ENCODE results near the gene CTLA4. TPM values are rescaled to one million over a fixed set of nuclear protein-coding genes. Genes with fewer than 3 reads are reported as not detected.

The CTLA4 gene
- total and polyA plus RNA-seq, 10 of the 15 experiments (the other 5 are each of a cell fraction or from before 2014, with no cell fraction given) = not detected

DNA sequence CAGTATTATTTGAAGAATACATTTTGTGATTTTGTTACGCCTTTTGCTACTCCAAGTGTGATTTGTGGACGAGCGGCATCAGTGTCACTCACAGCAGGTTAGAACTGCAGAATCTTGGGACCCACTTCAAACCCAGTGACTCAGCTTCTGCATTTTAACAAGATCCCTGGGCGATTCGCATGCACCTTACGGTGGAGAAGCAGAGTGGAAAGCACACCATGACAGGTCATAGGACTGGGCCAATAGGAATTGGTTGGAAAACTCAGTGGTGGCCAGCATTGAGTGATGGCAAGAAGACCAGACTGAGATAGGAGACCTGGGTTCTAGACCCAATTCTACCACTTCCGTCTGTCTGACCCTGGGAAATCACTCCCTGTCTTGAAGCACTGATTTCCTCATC, 26.3 kb downstream of the CTLA4 start:
- H3K27ac ChIP-seq (ENCODE audit: control insufficient read depth, insufficient read depth) = no peak overlapping the region
- ATAC-seq (no peak), DNase-seq (ENCODE audit: low read depth, low spot score) (no peak), FAIRE-seq (no peak)
- 0 out of 2 replicates have a peak, but pooled peaks cover 3% of the 10 kb centered on the region for H4K20me1 ChIP-seq (ENCODE audit: control insufficient read depth, insufficient read depth)
- H3K9ac ChIP-seq (ENCODE audit: control insufficient read depth, insufficient read depth, low read length) = no peak overlapping the region
- CTCF ChIA-PET = no interaction called here
- POLR2A ChIA-PET = no interaction called here
- no peaks in the 10 kb centered on the region for H3K9me3 ChIP-seq (replicated peaks; ENCODE audit: control insufficient read depth, insufficient read depth, low read length)
- no peaks in the 10 kb centered on the region; a peak in 1 of 4 replicates for H3K27me3 ChIP-seq (replicated peaks in 1 of 2; ENCODE audit: control insufficient read depth in 2 of 2, insufficient read depth in 2 of 2, low read length in 1 of 2)
- no peaks in the 10 kb centered on the region for H3K79me2 ChIP-seq (ENCODE audit: control insufficient read depth, insufficient read depth, low read length)
- RAD21 ChIA-PET (ENCODE audit: unreplicated experiment) = no interaction called here
- SMC1A ChIA-PET (ENCODE audit: uncharacterized antibody, unreplicated experiment) = no interaction called here
- no peak for TF ChIP-seq BACH1 (IDR thresholded peaks at IDR 0.05; ENCODE audit: borderline replicate concordance)
- TF ChIP-seq CBX5 (IDR thresholded peaks at IDR 0.05; ENCODE audit: low read depth) = no peak
- TF ChIP-seq JUNB (IDR thresholded peaks at IDR 0.05) = no peak
- TF ChIP-seq, protein P1, sequence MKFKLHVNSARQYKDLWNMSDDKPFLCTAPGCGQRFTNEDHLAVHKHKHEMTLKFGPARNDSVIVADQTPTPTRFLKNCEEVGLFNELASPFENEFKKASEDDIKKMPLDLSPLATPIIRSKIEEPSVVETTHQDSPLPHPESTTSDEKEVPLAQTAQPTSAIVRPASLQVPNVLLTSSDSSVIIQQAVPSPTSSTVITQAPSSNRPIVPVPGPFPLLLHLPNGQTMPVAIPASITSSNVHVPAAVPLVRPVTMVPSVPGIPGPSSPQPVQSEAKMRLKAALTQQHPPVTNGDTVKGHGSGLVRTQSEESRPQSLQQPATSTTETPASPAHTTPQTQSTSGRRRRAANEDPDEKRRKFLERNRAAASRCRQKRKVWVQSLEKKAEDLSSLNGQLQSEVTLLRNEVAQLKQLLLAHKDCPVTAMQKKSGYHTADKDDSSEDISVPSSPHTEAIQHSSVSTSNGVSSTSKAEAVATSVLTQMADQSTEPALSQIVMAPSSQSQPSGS (IDR thresholded peaks at IDR 0.05; ENCODE audit: low read length) = no peak
- no peak for TF ChIP-seq MYB (IDR thresholded peaks at IDR 0.05; ENCODE audit: borderline replicate concordance, low read depth, low read length)
- TF ChIP-seq RB1 (IDR thresholded peaks at IDR 0.05; ENCODE audit: borderline replicate concordance) = no peak
- TF ChIP-seq BRCA1 (IDR thresholded peaks at IDR 0.05; ENCODE audit: low read depth, low read length) = no peak
- no peak for TF ChIP-seq SRF (IDR thresholded peaks at IDR 0.05; ENCODE audit: low read depth in 2 of 2, low read length in 2 of 2)
- no peak for TF ChIP-seq NR2F1 (conservative IDR thresholded peaks at IDR 0.05)
- no peak for TF ChIP-seq TCF12 (IDR thresholded peaks at IDR 0.05; ENCODE audit: low read depth, low read length)
- no peak for TF ChIP-seq RFX5 (IDR thresholded peaks at IDR 0.05; ENCODE audit: low read depth, low read length)
- TF ChIP-seq RUNX3 (IDR thresholded peaks at IDR 0.05; ENCODE audit: low read length) = no peak
- TF ChIP-seq FOXM1 (IDR thresholded peaks at IDR 0.05; ENCODE audit: low read depth, low read length) = no peak
- no peak for TF ChIP-seq RELA (IDR thresholded peaks at IDR 0.05; ENCODE audit: borderline replicate concordance, partially characterized antibody)
- no peaks in the 10 kb centered on the region for H3K36me3 ChIP-seq (ENCODE audit: control insufficient read depth in 2 of 2, insufficient read depth in 2 of 2, low read length in 1 of 2)
- intact Hi-C loops (cut with micrococcal nuclease; ENCODE audit: unreplicated experiment) (no loop called here), in situ Hi-C loops (cut with MboI) (no loop called here)
- H3K4me2 ChIP-seq (ENCODE audit: control insufficient read depth, insufficient read depth) = no peak overlapping the region
- WGBS (ENCODE audit: insufficient coverage, insufficient replicate concordance, low lambda C conversion rate, missing lambda C conversion rate) = 66% methylated on average over 7 of the region's 7 CpGs
- no TSS peak for BruUV-seq (replicated peaks)
- no peaks in the 10 kb centered on the region for H3K4me1 ChIP-seq (ENCODE audit: control insufficient read depth, insufficient read depth, low read length)
- H3K4me3 ChIP-seq = no peak overlapping the region
- no peak overlapping the region for H2AFZ ChIP-seq (ENCODE audit: control insufficient read depth, low read depth, low read length)
